DOHH2 (cell line): ENCODE data around the gene PRR15.

Experiments used
- H3F3A ChIP-seq: fragments of 200-600 bp; sonication (generic), shearing (Covaris generic); 2 replicates; pipeline ENCODE4 v1.6.0; 2016; ENCODE audit warnings: antibody characterized with exemption, mild to moderate bottlenecking; ENCODE audit not compliant: control insufficient read depth, insufficient read depth
- H3K27ac ChIP-seq: fragments of 200-600 bp; sonication (generic); 2 replicates; pipeline ENCODE4 v1.5.1; 2014; ENCODE audit warnings: low read depth, mild to moderate bottlenecking, low read length, moderate library complexity
- H3K27me3 ChIP-seq: fragments of 200-600 bp; sonication (generic); 2 replicates; pipeline ENCODE4 v1.6.1; 2014; ENCODE audit warnings: mild to moderate bottlenecking, low read length, mixed read lengths; ENCODE audit not compliant: control insufficient read depth
- H3K36me3 ChIP-seq: fragments of 200-600 bp; sonication (generic); 2 replicates; pipeline ENCODE4 v1.6.1; 2014; ENCODE audit warnings: mild to moderate bottlenecking, low read length, moderate library complexity, mixed read lengths; ENCODE audit not compliant: control insufficient read depth
- H3K4me1 ChIP-seq: fragments of 200-600 bp; sonication (generic); 2 replicates; pipeline ENCODE4 v1.6.1; 2014; ENCODE audit warnings: mild to moderate bottlenecking, low read length, mixed read lengths; ENCODE audit not compliant: control insufficient read depth
- H3K4me2 ChIP-seq: fragments of 200-600 bp; sonication (generic); 2 replicates; pipeline ENCODE4 v1.6.0; 2014; ENCODE audit warnings: mild to moderate bottlenecking, low read length, moderate library complexity
- H3K4me3 ChIP-seq: fragments of 200-600 bp; sonication (generic); 2 replicates; pipeline ENCODE4 v1.5.1; 2014; ENCODE audit warnings: mild to moderate bottlenecking, low read length, mixed read lengths
- H3K79me2 ChIP-seq: fragments of 200-600 bp; sonication (generic); 2 replicates; pipeline ENCODE4 v1.6.1; 2014; ENCODE audit warnings: mild to moderate bottlenecking, low read length, mixed read lengths; ENCODE audit not compliant: control insufficient read depth
- H3K9me2 ChIP-seq: fragments of 200-600 bp; sonication (generic); replicated peaks from 2 replicates; pipeline ENCODE4 v1.6.1; 2014; ENCODE audit warnings: mild to moderate bottlenecking, low read length, mixed read lengths; ENCODE audit not compliant: control insufficient read depth
- H3K9me3 ChIP-seq: fragments of 200-600 bp; sonication (generic); 2 replicates; pipeline ENCODE4 v1.6.1; 2014; ENCODE audit warnings: antibody characterized with exemption, low read length, mixed read lengths; ENCODE audit not compliant: control insufficient read depth, insufficient read depth
- H4K20me1 ChIP-seq: fragments of 200-600 bp; sonication (generic); 2 replicates; pipeline ENCODE4 v1.6.0; 2014; ENCODE audit warnings: low read depth, mild to moderate bottlenecking, antibody characterized with exemption, low read length, moderate library complexity; ENCODE audit not compliant: control insufficient read depth, insufficient read depth
- CTCF ChIP-seq: fragments of 200-600 bp; sonication (generic); IDR thresholded peaks from one replicate; pipeline ENCODE4 v1.5.1; 2014; ENCODE audit warnings: antibody characterized with exemption, mild to moderate bottlenecking, low read depth, low read length; ENCODE audit not compliant: poor library complexity, severe bottlenecking
- EZH2phosphoT487 ChIP-seq: fragments of 200-600 bp; sonication (generic); IDR thresholded peaks from 2 replicates; pipeline ENCODE4 v1.6.1; 2017; ENCODE audit warnings: borderline replicate concordance, mild to moderate bottlenecking, antibody characterized with exemption, low read length, moderate library complexity, mixed read lengths

The PRR15 gene, protein sequence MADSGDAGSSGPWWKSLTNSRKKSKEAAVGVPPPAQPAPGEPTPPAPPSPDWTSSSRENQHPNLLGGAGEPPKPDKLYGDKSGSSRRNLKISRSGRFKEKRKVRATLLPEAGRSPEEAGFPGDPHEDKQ

GRCh38 chr7:29563590-29564495 lies at the start of gene PRR15:
Gene PRR15 (plus strand): TSS chr7:29563835. CDS start chr7:29566330, 2,495 bp downstream.
- TF ChIP-seq CTCF (no peak), EZH2phosphoT487 (no peak)
- no peaks in the 10 kb centered on the region for H4K20me1 ChIP-seq
- peaks cover 14% of the 10 kb centered on the region for H3K27me3 ChIP-seq
- no peaks in the 10 kb centered on the region for H3F3A ChIP-seq
- no peaks in the 10 kb centered on the region for H3K4me1 ChIP-seq
- H3K4me3 ChIP-seq, result no peak within 1 kb of the TSS
- no peak within 1 kb of the TSS for H3K27ac ChIP-seq
- H3K4me2 ChIP-seq, result no peak within 1 kb of the TSS
- no peaks in the 10 kb centered on the region for H3K9me2 ChIP-seq
- H3K79me2 ChIP-seq, result no peaks in the 10 kb centered on the region
- H3K36me3 ChIP-seq, result no peaks in the 10 kb centered on the region
- H3K9me3 ChIP-seq, result peaks cover 22% of the 10 kb centered on the region

DNA sequence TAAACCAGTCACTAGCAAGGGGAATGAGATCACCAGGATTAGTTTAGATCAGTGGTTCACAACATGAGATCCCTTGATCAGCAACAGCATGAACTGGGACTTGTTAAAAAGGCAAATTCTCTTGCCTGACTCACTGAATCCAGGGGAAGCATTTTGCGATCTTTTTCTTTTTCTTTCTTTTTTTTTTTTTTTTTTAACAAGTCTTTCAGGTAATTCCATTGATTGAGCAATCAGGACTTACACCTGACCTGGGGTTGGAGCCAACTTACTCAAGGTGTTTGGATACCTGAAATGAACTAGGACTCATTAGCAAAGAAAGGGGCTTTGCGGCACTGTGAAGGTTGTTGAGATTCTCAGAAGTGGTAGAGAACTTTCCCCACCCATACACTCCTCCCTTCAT lies 47.1 kb upstream of the PRR15 start:
- H3K79me2 ChIP-seq, result no peaks in the 10 kb centered on the region
- H3K4me1 ChIP-seq, result no peaks in the 10 kb centered on the region
- no peaks in the 10 kb centered on the region for H4K20me1 ChIP-seq
- no peaks in the 10 kb centered on the region for H3K9me2 ChIP-seq
- H3K36me3 ChIP-seq, result no peaks in the 10 kb centered on the region
- no peaks in the 10 kb centered on the region for H3K27me3 ChIP-seq
- no peak for TF ChIP-seq CTCF
- no peak for TF ChIP-seq EZH2phosphoT487
- H3K9me3 ChIP-seq, result no peaks in the 10 kb centered on the region
- no peak overlapping the region for H3K4me2 ChIP-seq
- no peak overlapping the region for H3K27ac ChIP-seq
- no peaks in the 10 kb centered on the region for H3F3A ChIP-seq
- no peak overlapping the region for H3K4me3 ChIP-seq

GRCh38 chr7:29518616-29519015 lies 45.0 kb upstream of the PRR15 start:
- TF ChIP-seq CTCF (no peak), EZH2phosphoT487 (no peak)
- Histone ChIP-seq H3K36me3 (no peaks in the 10 kb centered on the region), H3K4me3 (no peak overlapping the region), H3K4me2 (no peak overlapping the region), H3K27ac (no peak overlapping the region), H3K27me3 (0 out of 2 replicates have a peak, but pooled peaks cover under 1% of the 10 kb centered on the region), H3F3A (no peaks in the 10 kb centered on the region), H3K4me1 (no peaks in the 10 kb centered on the region), H3K79me2 (no peaks in the 10 kb centered on the region), H3K9me2 (no peaks in the 10 kb centered on the region), H3K9me3 (no peaks in the 10 kb centered on the region), H4K20me1 (no peaks in the 10 kb centered on the region)
